ENCODE measurements around the gene ASPM.

DNA sequence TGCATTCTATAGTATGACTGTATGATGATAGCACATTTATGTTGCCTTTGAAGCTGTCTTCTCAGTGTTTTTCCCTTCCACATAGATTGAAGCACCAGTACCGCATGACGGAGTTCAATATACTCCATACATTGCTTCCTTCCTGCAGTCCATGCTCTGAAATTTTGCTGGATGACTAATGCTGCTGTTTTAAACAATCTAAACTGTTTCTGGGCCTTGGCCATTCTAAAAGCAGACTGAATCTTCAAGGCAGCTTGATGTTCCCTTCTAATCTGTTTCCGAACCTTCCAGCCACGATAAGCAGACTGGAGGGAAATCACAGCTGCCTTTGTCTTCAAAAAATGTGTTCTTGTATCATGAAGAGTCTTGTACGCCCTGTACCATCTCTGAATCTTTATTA lies 43.2 kb downstream of the ASPM start:
- TF ChIP-seq ZFP30 (CRISPR knock-in tag; IDR thresholded peaks at IDR 0.05), result no peak
- TF ChIP-seq GLIS3 (CRISPR knock-in tag; IDR thresholded peaks at IDR 0.05), result no peak
- TF ChIP-seq, protein P1, sequence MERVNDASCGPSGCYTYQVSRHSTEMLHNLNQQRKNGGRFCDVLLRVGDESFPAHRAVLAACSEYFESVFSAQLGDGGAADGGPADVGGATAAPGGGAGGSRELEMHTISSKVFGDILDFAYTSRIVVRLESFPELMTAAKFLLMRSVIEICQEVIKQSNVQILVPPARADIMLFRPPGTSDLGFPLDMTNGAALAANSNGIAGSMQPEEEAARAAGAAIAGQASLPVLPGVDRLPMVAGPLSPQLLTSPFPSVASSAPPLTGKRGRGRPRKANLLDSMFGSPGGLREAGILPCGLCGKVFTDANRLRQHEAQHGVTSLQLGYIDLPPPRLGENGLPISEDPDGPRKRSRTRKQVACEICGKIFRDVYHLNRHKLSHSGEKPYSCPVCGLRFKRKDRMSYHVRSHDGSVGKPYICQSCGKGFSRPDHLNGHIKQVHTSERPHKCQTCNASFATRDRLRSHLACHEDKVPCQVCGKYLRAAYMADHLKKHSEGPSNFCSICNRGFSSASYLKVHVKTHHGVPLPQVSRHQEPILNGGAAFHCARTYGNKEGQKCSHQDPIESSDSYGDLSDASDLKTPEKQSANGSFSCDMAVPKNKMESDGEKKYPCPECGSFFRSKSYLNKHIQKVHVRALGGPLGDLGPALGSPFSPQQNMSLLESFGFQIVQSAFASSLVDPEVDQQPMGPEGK (CRISPR knock-in tag; IDR thresholded peaks at IDR 0.05; ENCODE audit: borderline replicate concordance), result no peak
- TF ChIP-seq TOX (CRISPR knock-in tag; IDR thresholded peaks at IDR 0.05; ENCODE audit: borderline replicate concordance), result no peak
- no peak for TF ChIP-seq TCF4 (CRISPR knock-in tag; IDR thresholded peaks at IDR 0.05; ENCODE audit: borderline replicate concordance)
- TF ChIP-seq RARB (CRISPR knock-in tag; IDR thresholded peaks at IDR 0.05), result no peak
- TF ChIP-seq OSR1 (CRISPR knock-in tag; IDR thresholded peaks at IDR 0.05), result no peak
- no peak for TF ChIP-seq BACH2 (CRISPR knock-in tag; IDR thresholded peaks at IDR 0.05; ENCODE audit: borderline replicate concordance)
- TF ChIP-seq, protein P2, sequence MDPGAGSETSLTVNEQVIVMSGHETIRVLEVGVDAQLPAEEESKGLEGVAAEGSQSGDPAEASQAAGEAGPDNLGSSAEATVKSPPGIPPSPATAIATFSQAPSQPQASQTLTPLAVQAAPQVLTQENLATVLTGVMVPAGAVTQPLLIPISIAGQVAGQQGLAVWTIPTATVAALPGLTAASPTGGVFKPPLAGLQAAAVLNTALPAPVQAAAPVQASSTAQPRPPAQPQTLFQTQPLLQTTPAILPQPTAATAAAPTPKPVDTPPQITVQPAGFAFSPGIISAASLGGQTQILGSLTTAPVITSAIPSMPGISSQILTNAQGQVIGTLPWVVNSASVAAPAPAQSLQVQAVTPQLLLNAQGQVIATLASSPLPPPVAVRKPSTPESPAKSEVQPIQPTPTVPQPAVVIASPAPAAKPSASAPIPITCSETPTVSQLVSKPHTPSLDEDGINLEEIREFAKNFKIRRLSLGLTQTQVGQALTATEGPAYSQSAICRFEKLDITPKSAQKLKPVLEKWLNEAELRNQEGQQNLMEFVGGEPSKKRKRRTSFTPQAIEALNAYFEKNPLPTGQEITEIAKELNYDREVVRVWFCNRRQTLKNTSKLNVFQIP (CRISPR knock-in tag; IDR thresholded peaks at IDR 0.05; ENCODE audit: borderline replicate concordance, low read depth), result no peak

Measured in SK-N-SH treated with all-trans-retinoic acid at 6 μM for 48 hours (cell line).